Smooth muscle cell (in vitro differentiated cells): Measurements from ENCODE around the gene STRA6. TPM values are rescaled to one million over a fixed set of nuclear protein-coding genes. Genes with fewer than 3 reads are reported as not detected.

Source experiments
- DNase-seq: peaks from one replicate; lab custom pipeline; 2025; ENCODE audit not compliant: unreplicated experiment; lab: John Stamatoyannopoulos, UW
- H2AFZ ChIP-seq: fragments of 200-600 bp; sonication (generic); 2 replicates; pipeline ENCODE4 v1.6.0; 2016; ENCODE audit warnings: antibody characterized with exemption, low read depth, mild to moderate bottlenecking
- H3F3A ChIP-seq: fragments of 200-600 bp; sonication (generic); 2 replicates; pipeline ENCODE4 v1.6.0; 2017; ENCODE audit warnings: antibody characterized with exemption, low read depth
- H3K27ac ChIP-seq: fragments of 200-600 bp; sonication (generic); 2 replicates; pipeline ENCODE4 v1.5.1; 2016; ENCODE audit warnings: low read depth, mild to moderate bottlenecking
- H3K27me3 ChIP-seq: fragments of 200-600 bp; sonication (generic); 2 replicates; pipeline ENCODE4 v1.6.1; 2016; ENCODE audit warnings: low read depth, mild to moderate bottlenecking
- H3K36me3 ChIP-seq: fragments of 200-600 bp; sonication (generic); 2 replicates; pipeline ENCODE4 v1.5.1; 2016; ENCODE audit warnings: low read depth
- H3K4me1 ChIP-seq: fragments of 200-600 bp; sonication (generic); 2 replicates; pipeline ENCODE4 v1.5.1; 2016; ENCODE audit warnings: low read depth
- H3K4me2 ChIP-seq: fragments of 200-600 bp; sonication (generic); 2 replicates; pipeline ENCODE4 v1.6.0; 2016; ENCODE audit warnings: mild to moderate bottlenecking
- H3K4me3 ChIP-seq: fragments of 200-600 bp; sonication (generic); 2 replicates; pipeline ENCODE4 v1.5.1; 2016; ENCODE audit warnings: mild to moderate bottlenecking
- H3K79me2 ChIP-seq: fragments of 200-600 bp; sonication (generic); 2 replicates; pipeline ENCODE4 v1.6.0; 2016; ENCODE audit warnings: low read depth, mild to moderate bottlenecking
- H3K9ac ChIP-seq: fragments of 200-600 bp; sonication (generic); 2 replicates; pipeline ENCODE4 v1.6.0; 2016; ENCODE audit warnings: low read depth
- H3K9me3 ChIP-seq: fragments of 200-600 bp; sonication (generic); replicated peaks from 2 replicates; pipeline ENCODE4 v1.5.1; 2016; ENCODE audit warnings: low read depth
- H4K20me1 ChIP-seq: fragments of 200-600 bp; sonication (generic); 2 replicates; pipeline ENCODE4 v1.6.0; 2016; ENCODE audit warnings: low read depth
- WGBS: methylation state at CpG from one replicate; pipeline ENCODE4 v1.1.7; 2016; ENCODE audit warnings: low lambda C conversion rate; 5-methylcytosine and 5-hydroxymethylcytosine counted together
- polyA plus RNA-seq: library from polyadenylated mRNA; unstranded; fragments of >200 nt; fragmentation: Nextera tagmentation; extraction: Ambion mirVana; gene quantifications from 2 replicates; pipeline ENCODE4 v1.2.1, GENCODE V29; 2016
- total RNA-seq: library from RNA; depleted of rRNA; stranded (reverse); fragments of >200 nt; gene quantifications from 2 replicates; pipeline ENCODE4 v1.2.3, GENCODE V29; 2014
- TF ChIP-seq, protein P1 (sequence below): fragments of 200-600 bp; sonication (generic); IDR thresholded peaks from 2 replicates; pipeline ENCODE4 v1.5.1; 2017; ENCODE audit warnings: borderline replicate concordance, mild to moderate bottlenecking, antibody characterized with exemption; ENCODE audit not compliant: insufficient read depth, poor library complexity, severe bottlenecking

STRA6 gene
- total and polyA plus RNA-seq, 2 experiments from 2014 or later, result 124 to 253 TPM

DNA sequence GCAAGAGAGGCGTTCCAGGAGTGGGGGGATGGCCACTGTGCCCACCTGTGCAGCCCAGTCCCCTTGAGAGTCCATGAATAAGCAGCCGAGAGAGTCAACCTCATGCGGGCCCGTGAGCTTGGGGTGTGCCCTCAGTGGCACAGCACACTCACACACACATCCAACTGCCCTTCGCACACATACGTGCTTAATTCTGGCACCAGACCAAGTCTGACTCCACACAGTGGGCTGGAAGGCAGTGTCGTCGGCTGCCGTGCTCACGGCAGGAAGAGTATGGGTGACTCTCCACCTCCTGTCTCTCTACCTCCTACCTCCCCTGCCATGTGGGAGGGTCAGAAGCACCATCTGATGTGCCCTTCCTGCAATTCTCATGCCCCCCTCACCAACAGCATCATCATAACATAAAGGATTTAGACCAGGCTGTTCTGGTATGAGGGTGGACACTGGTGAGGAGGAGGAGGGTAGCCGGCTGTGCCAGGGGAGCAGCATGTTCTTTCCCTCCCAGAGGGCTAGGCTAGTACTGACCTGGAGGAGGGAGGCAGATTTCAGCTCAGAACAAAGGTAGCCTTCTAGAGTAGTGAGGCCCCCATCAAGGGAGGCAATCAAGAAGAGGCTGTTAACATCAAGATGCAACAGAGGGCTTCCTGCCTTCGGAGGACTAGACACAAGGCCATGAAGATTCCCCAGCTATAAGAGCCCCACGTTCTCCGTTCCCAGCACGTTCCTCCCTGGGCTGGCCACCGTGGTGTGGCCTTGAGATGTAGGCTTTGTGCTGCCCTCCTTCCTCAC lies 5.3 kb upstream of the STRA6 start:
- H3K4me3 ChIP-seq, result no peak overlapping the region
- no peaks in the 10 kb centered on the region for H4K20me1 ChIP-seq
- TF ChIP-seq, protein P1, sequence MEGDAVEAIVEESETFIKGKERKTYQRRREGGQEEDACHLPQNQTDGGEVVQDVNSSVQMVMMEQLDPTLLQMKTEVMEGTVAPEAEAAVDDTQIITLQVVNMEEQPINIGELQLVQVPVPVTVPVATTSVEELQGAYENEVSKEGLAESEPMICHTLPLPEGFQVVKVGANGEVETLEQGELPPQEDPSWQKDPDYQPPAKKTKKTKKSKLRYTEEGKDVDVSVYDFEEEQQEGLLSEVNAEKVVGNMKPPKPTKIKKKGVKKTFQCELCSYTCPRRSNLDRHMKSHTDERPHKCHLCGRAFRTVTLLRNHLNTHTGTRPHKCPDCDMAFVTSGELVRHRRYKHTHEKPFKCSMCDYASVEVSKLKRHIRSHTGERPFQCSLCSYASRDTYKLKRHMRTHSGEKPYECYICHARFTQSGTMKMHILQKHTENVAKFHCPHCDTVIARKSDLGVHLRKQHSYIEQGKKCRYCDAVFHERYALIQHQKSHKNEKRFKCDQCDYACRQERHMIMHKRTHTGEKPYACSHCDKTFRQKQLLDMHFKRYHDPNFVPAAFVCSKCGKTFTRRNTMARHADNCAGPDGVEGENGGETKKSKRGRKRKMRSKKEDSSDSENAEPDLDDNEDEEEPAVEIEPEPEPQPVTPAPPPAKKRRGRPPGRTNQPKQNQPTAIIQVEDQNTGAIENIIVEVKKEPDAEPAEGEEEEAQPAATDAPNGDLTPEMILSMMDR, result no peak
- H3K27ac ChIP-seq, result no peak overlapping the region
- H3K9me3 ChIP-seq, result no peaks in the 10 kb centered on the region
- H3K27me3 ChIP-seq, result no peaks in the 10 kb centered on the region
- H3F3A ChIP-seq, result peaks cover 8% of the 10 kb centered on the region
- no peak overlapping the region for H3K9ac ChIP-seq
- H3K4me2 ChIP-seq, result no peak overlapping the region
- peaks cover 42% of the 10 kb centered on the region for H3K4me1 ChIP-seq
- H3K36me3 ChIP-seq, result no peaks in the 10 kb centered on the region
- no peaks in the 10 kb centered on the region for H3K79me2 ChIP-seq
- H2AFZ ChIP-seq, result no peak overlapping the region
- WGBS, result 85% methylated on average over 16 of the region's 16 CpGs
- no peak for DNase-seq

DNA sequence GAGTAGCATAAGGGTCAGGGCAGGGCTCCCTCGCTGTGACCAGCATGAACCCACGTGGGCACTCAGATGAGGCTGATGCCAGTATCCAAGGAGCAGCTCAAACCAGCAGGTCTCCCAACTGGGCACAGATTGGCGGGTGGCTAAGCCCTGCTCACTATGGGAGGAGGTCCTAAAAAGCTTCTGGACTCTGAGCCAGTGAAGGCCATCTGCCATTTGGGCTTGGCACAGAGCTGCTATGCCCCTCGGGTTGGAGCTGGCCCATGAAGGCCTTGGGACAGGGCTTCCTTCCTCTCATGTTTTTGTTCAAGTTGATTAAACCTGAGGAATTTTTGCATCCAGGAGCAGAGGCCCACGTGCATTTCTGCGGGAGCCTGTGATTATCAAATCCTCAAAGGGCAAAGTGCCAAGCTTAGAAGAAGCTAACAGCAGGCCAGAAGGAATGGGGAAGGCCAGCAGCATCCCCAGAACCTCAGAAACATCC lies 4.3 kb upstream of the STRA6 start:
- H3K9ac ChIP-seq, result no peak overlapping the region
- H3K4me2 ChIP-seq, result no peak overlapping the region
- TF ChIP-seq, protein P1, result no peak
- H3K4me3 ChIP-seq, result no peak overlapping the region
- H3K79me2 ChIP-seq, result peaks cover 3% of the 10 kb centered on the region
- no peaks in the 10 kb centered on the region for H3K9me3 ChIP-seq
- H3K27ac ChIP-seq, result no peak overlapping the region
- H3F3A ChIP-seq, result peaks cover 18% of the 10 kb centered on the region
- WGBS, result 71% methylated on average over 6 of the region's 6 CpGs
- H3K36me3 ChIP-seq, result no peaks in the 10 kb centered on the region
- peaks cover 43% of the 10 kb centered on the region for H3K4me1 ChIP-seq
- no peaks in the 10 kb centered on the region for H3K27me3 ChIP-seq
- no peak for DNase-seq
- no peaks in the 10 kb centered on the region for H4K20me1 ChIP-seq
- no peak overlapping the region for H2AFZ ChIP-seq

DNA sequence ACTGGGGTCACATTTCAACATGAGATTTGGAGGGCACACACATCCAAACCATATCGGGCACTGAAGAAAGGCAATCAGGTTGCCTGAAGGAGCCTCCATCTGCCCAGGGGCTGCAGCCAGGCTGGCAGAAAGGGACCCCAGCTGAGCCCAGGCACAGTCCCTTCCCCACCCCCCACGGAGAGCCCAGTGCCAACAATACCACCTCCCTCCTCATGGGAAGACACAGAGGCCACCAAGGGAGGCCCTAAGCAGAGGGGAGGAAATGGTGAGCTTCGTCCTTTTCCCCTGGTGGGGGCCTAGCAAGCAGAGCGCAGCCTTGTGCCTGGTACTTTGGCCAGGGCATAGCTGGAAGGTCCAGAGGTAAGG lies 3.0 kb upstream of the STRA6 start:
- 90% methylated on average over 4 of the region's 4 CpGs for WGBS

More for the DNA sequence above, 3.0 kb upstream of the STRA6 start:
- H3K36me3 ChIP-seq, result no peaks in the 10 kb centered on the region
- H3F3A ChIP-seq, result peaks cover 23% of the 10 kb centered on the region
- H3K27me3 ChIP-seq, result no peaks in the 10 kb centered on the region
- DNase-seq, result no peak
- H3K9me3 ChIP-seq, result no peaks in the 10 kb centered on the region
- no peak overlapping the region for H3K27ac ChIP-seq
- peaks cover 54% of the 10 kb centered on the region for H3K4me1 ChIP-seq
- H3K4me2 ChIP-seq, result no peak overlapping the region
- H2AFZ ChIP-seq, result no peak overlapping the region
- H3K79me2 ChIP-seq, result peaks cover 16% of the 10 kb centered on the region
- TF ChIP-seq, protein P1, result no peak
- no peak overlapping the region for H3K4me3 ChIP-seq
- no peak overlapping the region for H3K9ac ChIP-seq
- H4K20me1 ChIP-seq, result peaks cover 4% of the 10 kb centered on the region
